ENCODE results near the gene NCLN. TPM values are rescaled to one million over a fixed set of nuclear protein-coding genes. Genes with fewer than 3 reads are reported as not detected.

Gene NCLN
- total and polyA plus RNA-seq, 2 donors (not counting 1 experiment from before 2014, with no cell fraction given): 33.0 to 35.8 TPM

DNA sequence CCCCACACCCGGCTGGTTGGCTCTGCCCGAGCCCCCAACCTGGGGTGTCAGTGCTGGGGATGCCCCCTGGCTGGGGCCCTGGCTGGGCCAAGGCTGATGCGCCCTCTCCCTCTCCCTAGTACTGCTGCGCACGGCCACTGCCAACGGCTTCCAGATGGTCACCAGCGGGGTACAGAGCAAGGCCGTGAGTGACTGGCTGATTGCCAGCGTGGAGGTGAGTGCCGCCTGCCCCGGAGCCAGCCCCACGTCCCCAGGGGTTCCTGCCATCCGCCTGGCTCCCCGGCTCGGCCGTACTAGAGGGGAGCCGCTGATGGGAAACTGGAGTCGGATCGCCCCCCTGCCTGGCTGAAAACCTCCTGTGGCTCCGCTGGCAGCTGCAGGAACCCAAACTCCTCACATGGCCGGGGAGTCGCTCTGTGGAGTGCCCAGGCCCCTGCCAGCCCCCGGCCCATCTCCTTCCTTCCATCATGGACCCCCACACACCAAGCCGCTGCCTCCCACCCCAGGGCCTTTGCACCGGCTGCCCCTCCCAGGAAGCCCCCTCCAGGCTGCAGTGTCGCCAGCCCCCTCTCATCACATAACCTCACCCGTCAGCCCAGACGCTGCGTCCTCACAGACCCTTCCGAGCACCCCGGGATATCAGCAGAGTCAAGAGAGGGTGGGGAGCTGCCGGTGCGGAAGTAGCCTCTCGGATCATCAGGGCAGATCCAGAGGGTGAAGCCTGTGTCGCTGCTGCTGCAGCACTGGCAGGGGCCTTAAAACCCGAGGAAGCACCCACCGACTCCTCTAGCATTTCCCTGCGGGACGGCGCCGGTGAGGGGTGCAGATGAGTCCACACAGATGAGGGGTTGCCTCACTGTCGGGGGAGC lies 10.6 kb downstream of the NCLN start:
- TF ChIP-seq, protein P1, sequence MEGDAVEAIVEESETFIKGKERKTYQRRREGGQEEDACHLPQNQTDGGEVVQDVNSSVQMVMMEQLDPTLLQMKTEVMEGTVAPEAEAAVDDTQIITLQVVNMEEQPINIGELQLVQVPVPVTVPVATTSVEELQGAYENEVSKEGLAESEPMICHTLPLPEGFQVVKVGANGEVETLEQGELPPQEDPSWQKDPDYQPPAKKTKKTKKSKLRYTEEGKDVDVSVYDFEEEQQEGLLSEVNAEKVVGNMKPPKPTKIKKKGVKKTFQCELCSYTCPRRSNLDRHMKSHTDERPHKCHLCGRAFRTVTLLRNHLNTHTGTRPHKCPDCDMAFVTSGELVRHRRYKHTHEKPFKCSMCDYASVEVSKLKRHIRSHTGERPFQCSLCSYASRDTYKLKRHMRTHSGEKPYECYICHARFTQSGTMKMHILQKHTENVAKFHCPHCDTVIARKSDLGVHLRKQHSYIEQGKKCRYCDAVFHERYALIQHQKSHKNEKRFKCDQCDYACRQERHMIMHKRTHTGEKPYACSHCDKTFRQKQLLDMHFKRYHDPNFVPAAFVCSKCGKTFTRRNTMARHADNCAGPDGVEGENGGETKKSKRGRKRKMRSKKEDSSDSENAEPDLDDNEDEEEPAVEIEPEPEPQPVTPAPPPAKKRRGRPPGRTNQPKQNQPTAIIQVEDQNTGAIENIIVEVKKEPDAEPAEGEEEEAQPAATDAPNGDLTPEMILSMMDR (conservative IDR thresholded peaks at IDR 0.05 in 1 of 2, IDR thresholded peaks at IDR 0.05 in 1 of 2; ENCODE audit: low read depth in 1 of 2, low read length in 2 of 2): no peak
- TF ChIP-seq EZH2 (IDR thresholded peaks at IDR 0.05; ENCODE audit: low read length, missing control alignments): no peak
- Histone ChIP-seq H3K36me3 (ENCODE audit: control insufficient read depth, insufficient read depth, low read length) (peaks cover 10% of the 10 kb centered on the region), H3K9me3 (ENCODE audit: control insufficient read depth, insufficient read depth, low read depth, low read length) (no peaks in the 10 kb centered on the region), H4K20me1 (ENCODE audit: control insufficient read depth, extremely low read depth, insufficient read depth, low read length) (no peaks in the 10 kb centered on the region), H3K4me1 (ENCODE audit: control insufficient read depth, extremely low read depth, insufficient read depth, low read length) (no peaks in the 10 kb centered on the region), H3K27me3 (ENCODE audit: control insufficient read depth, insufficient read depth, low read length) (no peaks in the 10 kb centered on the region), H2AFZ (ENCODE audit: low read length) (no peak overlapping the region), H3K27ac (ENCODE audit: insufficient read depth, low read length) (no peak overlapping the region), H3K79me2 (ENCODE audit: control insufficient read depth, insufficient read depth, low read length) (peaks cover 6% of the 10 kb centered on the region), H3K9ac (ENCODE audit: insufficient read depth, low read length) (no peak overlapping the region), H3K4me2 (ENCODE audit: extremely low read depth, insufficient read depth, low read length) (no peak overlapping the region), H3K4me3 (replicated peaks in 1 of 4; ENCODE audit: control extremely low read depth in 1 of 4, insufficient read depth in 1 of 4, low read depth in 3 of 4, low read length in 4 of 4) (no peak overlapping the region)
- DNase-seq (ENCODE audit: low read depth in 2 of 2): no peak

DNA sequence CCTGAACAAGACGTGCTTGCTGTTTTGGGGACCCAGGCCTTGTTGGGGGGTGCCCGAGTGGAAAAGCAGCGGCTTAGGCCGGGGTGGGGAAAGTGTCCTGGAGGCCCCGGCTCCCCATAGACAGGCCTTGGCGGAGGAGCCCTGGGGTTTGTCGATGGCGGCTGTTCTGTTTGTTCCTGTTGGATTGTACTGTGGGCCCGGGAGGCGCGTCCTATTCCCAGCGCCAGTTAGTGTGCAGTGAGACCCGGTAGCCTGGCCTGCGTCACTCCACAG lies 11.1 kb downstream of the NCLN start:
- no peak for DNase-seq (ENCODE audit: low read depth in 2 of 2)
- Histone ChIP-seq H3K36me3 (ENCODE audit: control insufficient read depth, insufficient read depth, low read length) (peaks cover 10% of the 10 kb centered on the region), H2AFZ (ENCODE audit: low read length) (no peak overlapping the region), H4K20me1 (ENCODE audit: control insufficient read depth, extremely low read depth, insufficient read depth, low read length) (no peaks in the 10 kb centered on the region), H3K9ac (ENCODE audit: insufficient read depth, low read length) (no peak overlapping the region), H3K4me2 (ENCODE audit: extremely low read depth, insufficient read depth, low read length) (no peak overlapping the region), H3K27ac (ENCODE audit: insufficient read depth, low read length) (no peak overlapping the region), H3K27me3 (ENCODE audit: control insufficient read depth, insufficient read depth, low read length) (no peaks in the 10 kb centered on the region), H3K4me3 (replicated peaks in 1 of 4; ENCODE audit: control extremely low read depth in 1 of 4, insufficient read depth in 1 of 4, low read depth in 3 of 4, low read length in 4 of 4) (no peak overlapping the region), H3K9me3 (ENCODE audit: control insufficient read depth, insufficient read depth, low read depth, low read length) (no peaks in the 10 kb centered on the region), H3K4me1 (ENCODE audit: control insufficient read depth, extremely low read depth, insufficient read depth, low read length) (no peaks in the 10 kb centered on the region), H3K79me2 (ENCODE audit: control insufficient read depth, insufficient read depth, low read length) (peaks cover 2% of the 10 kb centered on the region)
- TF ChIP-seq EZH2 (IDR thresholded peaks at IDR 0.05; ENCODE audit: low read length, missing control alignments): no peak
- TF ChIP-seq, protein P1 (conservative IDR thresholded peaks at IDR 0.05 in 1 of 2, IDR thresholded peaks at IDR 0.05 in 1 of 2; ENCODE audit: low read depth in 1 of 2, low read length in 2 of 2): no peak

DNA sequence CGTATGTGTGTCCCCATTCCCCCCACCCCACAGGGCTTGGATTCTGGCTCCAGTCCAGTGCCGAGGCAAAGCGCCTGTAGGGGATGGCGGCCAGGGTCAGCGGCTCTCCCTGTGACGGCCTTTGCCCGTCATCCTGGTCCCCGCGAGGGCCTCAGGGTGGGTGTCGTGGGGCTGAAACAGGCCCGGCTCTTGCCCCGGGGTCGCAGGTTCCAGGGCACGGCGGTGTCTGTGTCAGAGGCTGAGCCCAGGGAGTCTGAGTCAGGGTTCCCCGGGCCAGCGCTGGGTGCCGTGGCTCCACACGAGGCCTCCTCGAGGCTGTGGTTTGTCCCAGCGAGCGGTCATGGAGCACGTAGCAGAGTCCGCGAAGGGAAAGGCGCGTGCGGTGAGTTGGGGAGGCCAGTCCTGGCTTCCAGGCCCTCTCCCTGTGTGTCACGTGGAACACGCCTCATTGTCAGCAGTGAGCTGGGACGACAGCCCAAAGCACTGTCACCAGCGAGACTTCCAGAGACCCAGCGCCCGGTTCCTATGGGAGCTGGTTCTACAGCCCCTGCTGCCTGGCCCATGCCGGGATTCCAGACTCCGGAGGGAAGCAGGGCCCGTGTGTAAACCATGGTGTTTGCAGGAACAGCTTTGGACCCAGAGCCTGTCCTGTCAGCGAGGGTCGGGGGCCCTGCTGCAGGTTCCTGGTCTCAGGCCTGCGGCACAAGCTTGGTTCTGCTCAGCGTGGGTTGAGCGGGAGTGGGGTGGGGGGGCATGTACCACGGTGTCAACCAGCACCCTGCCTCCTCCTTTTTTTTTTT lies 13.4 kb downstream of the NCLN start:
- Histone ChIP-seq H3K4me3 (replicated peaks in 1 of 4; ENCODE audit: control extremely low read depth in 1 of 4, insufficient read depth in 1 of 4, low read depth in 3 of 4, low read length in 4 of 4) (no peak overlapping the region), H2AFZ (ENCODE audit: low read length) (no peak overlapping the region), H4K20me1 (ENCODE audit: control insufficient read depth, extremely low read depth, insufficient read depth, low read length) (no peaks in the 10 kb centered on the region), H3K9ac (ENCODE audit: insufficient read depth, low read length) (no peak overlapping the region), H3K9me3 (ENCODE audit: control insufficient read depth, insufficient read depth, low read depth, low read length) (no peaks in the 10 kb centered on the region), H3K4me1 (ENCODE audit: control insufficient read depth, extremely low read depth, insufficient read depth, low read length) (no peaks in the 10 kb centered on the region), H3K27me3 (ENCODE audit: control insufficient read depth, insufficient read depth, low read length) (no peaks in the 10 kb centered on the region), H3K36me3 (ENCODE audit: control insufficient read depth, insufficient read depth, low read length) (peaks cover 5% of the 10 kb centered on the region), H3K4me2 (ENCODE audit: extremely low read depth, insufficient read depth, low read length) (no peak overlapping the region), H3K79me2 (ENCODE audit: control insufficient read depth, insufficient read depth, low read length) (no peaks in the 10 kb centered on the region), H3K27ac (ENCODE audit: insufficient read depth, low read length) (no peak overlapping the region)
- TF ChIP-seq, protein P1 (conservative IDR thresholded peaks at IDR 0.05 in 1 of 2, IDR thresholded peaks at IDR 0.05 in 1 of 2; ENCODE audit: low read depth in 1 of 2, low read length in 2 of 2): no peak
- TF ChIP-seq EZH2 (IDR thresholded peaks at IDR 0.05; ENCODE audit: low read length, missing control alignments): no peak
- DNase-seq (ENCODE audit: low read depth in 2 of 2): no peak
